Measurements from ENCODE around the gene TSFM.

The TSFM gene

GRCh38 chr12:57837864-57838562 lies 55.4 kb downstream of the TSFM start:
- DNase-seq, result no peak

GRCh38 chr12:57838594-57839302 lies 56.2 kb downstream of the TSFM start:
- no peak for DNase-seq

- no peak for DNase-seq
Observed at GRCh38 chr12:57839996-57840395, 57.4 kb downstream of the TSFM start.

GRCh38 chr12:57840726-57841125 lies 58.1 kb downstream of the TSFM start:
- DNase-seq, result no peak

- DNase-seq, result no peak
Observed at GRCh38 chr12:57841445-57841844, 58.9 kb downstream of the TSFM start.

GRCh38 chr12:57842342-57843294 lies 60.0 kb downstream of the TSFM start:
- peak; percentile 38 for DNase-seq

GRCh38 chr12:57844709-57845477 lies 62.3 kb downstream of the TSFM start:
- peak; percentile 66 for DNase-seq

GRCh38 chr12:57845478-57846284 lies 63.1 kb downstream of the TSFM start:
- DNase-seq, result peak; percentile 85

- DNase-seq, result no peak
Observed at GRCh38 chr12:57846285-57846576, 63.6 kb downstream of the TSFM start.

- peak; percentile 98 for DNase-seq
Observed at GRCh38 chr12:57846577-57847319, 64.2 kb downstream of the TSFM start, which contains the start of gene CTDSP2. CTDSP2 (minus strand) TSS chr12:57846729; CDS start chr12:57846435, 294 bp downstream.

Measured in retina (tissue), 1 donor.